Anterior cingulate cortex (tissue), 58 donors: ENCODE results near the gene LRCH4.
A peak's percentile ranks its signal among the peaks of the same experiment; 100 is the strongest.

ENCODE experiments used
- DNase-seq, 58 donors: peaks; one replicate each; lab custom pipeline; 2025; lab: John Stamatoyannopoulos, UW

Gene LRCH4

DNA sequence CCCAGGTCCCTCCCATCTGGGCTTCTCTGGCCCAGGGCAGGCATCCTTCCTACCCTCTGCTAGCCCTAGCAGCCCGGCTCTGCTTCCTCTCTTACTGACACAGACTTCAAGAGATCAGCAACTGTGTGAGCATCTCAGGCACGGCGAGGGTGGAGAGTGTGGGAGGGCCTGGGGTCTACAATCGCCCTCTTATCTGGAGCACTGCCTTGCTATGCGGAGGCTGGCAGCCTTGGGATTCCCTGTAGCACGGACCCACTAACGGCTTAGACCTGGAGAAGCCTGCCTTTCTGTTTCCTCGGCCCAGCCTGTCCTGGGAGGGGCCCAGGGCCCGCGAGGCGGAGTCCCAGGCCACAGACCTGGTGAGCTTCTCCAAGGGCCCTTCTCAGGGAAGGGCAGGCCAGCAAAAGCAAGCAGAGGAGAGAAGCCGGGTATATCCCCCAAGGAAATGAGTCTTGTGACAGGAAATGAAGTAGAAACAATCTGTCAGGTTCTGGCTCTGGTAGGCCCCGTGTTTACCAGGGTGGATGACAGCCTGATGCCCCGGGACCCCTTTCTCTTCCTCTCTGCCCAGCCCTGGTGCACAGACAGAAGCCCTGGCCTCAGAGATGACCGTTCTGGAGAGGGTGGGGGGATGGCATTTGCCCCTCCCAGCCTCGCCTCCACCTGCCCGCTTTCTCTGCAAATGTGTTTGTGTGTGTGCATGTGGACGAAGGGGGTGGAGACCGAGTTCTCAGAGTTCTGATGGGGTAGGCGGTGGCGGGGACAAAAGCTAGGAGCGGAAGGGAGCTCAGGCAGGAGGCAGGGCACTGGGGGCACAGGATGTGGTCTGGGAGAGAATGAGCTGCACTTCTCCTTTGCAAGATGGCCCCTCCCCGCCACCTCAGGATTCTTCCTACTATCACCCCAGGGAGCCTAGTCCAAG, 2.5 kb downstream of the LRCH4 start:
- peak in 20 of 58 donors; percentile 6 to 54 (median 23) for DNase-seq

DNA sequence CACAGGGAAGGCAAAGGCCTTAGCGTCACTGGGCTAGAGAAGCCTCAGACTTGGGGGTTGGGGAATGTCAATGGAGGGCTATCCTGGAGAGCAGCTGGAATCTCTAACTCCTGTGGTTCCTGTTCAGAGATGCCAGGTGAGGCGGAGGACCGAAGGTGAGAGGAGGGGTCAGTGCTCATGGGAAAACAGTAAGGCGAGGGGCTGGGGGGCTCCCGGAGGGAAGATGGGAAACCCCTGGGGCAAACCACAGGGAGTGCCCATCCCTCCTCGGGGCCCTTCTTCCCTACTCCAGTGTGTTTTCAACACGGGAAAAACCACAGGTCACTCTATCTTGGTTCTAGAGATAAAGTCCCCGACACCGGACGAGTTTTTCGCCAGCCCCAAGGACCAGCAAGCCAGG, 3.3 kb downstream of the LRCH4 start:
- DNase-seq, result no peak

DNA sequence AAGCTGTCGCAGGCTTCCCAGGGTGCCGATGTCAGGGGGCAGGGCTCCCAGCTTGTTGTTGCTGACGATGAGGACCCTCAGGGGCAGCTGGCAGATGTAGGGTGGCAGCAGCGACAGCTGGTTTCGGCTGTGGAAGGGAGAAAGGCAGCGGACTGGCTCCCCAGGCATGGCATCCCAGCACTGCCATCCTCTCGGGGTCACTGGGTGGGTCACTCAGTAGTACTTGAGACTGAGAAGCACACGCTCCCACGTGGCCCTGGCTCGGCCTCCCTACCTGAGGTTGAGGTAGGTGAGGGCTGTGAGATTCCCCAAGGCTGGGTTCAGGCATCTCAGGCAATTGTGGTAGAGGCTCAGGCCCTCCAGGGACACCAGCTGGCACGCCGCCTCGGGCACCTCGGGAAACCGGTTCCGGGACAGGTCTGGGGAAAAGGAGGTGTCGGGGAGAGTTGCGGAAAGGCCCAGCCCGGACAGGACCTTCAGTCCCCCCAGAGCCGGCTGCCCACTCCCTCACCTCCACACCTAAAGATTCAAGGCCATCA, 3.8 kb downstream of the LRCH4 start:
- DNase-seq, result no peak

DNA sequence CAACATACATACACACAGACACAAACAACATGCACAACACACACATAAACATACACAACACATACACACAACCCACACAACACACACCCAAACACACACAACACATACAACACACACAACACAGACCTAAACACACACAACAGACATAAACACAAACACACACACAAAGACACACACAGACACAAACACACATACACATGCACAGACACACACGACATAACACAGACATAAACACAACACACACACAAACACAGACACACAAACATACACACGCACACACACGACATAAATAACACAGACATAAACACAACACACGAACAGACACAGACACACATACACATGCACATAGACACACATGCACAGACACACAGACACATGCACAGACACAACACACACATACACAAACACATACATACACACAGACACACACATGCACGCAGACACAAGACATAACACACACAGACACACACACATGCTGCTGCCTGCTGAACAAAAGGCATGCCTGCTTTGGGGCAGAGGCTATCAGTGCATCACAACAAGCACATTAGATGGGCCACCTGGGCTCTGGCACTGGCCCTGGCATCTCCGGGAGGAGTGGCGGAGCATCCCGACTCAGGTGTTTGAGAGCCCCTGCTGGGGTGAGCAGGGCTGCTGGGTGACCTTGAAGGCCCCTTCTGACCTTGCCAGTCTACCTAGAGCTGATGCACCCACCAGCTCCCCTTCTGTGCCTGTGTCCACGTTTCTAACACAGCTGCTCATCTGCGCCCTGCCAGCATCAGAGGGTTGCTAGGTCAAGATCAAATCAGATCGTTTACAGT, 5.3 kb downstream of the LRCH4 start:
- DNase-seq, result no peak

DNA sequence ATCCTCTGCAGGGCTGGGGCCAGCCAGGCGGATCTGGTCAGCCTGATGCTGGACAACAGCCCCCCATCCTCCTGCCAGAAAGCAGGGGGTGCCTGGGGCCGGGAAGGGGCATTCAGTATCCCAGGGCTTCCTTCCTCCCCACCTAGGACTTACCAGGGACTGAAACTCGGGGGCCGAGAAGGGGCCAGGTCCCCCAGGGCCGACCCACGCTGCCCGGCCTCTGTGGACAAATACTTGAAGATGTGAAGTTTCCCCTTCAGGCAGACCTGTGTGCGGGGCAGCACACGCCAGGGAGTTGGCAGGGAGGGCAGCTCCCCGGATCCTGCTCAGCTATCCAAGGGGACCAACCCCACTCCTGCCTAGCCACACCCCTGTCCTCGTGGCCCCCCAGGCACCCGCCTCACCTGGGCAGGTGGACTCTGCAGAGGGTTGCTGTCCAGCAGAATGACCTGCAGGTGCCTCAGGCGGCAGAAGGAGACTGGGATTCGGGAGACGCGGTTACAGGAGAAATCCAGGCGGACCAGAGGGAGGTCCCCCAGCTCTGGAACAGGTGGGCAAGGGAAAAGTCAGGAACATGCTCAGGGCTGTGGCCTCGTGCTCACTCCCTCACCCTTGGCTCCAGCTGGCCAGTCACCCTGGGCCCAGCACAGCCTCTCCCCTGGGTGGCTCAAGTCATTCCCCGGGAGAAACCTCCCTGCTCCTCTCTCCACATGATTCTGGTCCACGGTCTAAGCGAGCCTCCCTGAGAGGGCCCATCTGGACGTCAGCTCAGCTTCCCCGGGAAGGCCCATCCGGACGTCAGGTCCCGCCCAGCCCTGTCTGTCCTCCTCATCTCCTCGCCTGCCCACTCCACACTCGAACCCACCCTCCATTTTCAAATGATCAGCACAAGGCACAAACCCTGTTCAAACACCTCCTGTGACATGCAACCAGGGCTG, 7.4 kb downstream of the LRCH4 start:
- DNase-seq, result no peak

DNA sequence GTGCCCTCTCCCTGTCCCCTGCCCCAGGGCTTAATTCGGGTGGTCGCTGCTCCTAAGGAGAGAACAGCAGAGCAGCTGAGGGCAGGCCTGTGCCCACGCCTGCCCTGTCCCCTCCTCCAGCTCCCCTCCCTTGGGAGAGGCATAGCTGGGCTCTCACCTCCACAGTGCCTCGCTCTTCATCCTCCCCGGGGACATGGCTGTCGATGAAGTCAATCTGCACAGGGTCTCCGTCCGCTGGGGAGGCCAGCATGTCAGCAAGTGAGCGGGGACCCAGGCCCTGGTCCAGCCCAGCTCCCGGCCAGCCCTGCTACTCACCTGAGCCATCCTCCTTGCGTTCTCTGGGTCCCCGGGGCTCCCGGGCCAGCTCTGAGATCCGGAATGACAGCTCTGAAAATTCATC, 8.4 kb downstream of the LRCH4 start:
- no peak for DNase-seq

DNA sequence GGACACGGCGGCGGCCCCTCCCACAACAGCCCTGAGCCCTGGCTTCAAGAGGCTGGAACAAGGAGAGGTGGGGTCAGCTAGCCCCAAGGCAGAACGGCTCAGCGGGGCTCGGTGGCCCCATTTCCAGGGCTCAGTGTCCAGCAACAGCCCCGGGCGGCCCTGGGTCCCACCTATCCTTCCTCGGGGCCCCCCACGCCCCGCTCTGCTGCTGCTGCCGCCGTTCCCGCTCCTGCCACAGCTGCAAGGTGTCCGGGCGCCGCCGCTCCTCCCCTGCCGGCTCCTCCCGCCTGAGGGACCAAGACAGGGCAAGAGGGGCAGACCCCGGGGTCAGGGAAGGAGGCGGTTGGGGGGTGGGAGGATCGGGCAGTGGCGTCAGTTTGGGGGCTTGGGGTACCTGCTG, 8.8 kb downstream of the LRCH4 start:
- no peak for DNase-seq

DNA sequence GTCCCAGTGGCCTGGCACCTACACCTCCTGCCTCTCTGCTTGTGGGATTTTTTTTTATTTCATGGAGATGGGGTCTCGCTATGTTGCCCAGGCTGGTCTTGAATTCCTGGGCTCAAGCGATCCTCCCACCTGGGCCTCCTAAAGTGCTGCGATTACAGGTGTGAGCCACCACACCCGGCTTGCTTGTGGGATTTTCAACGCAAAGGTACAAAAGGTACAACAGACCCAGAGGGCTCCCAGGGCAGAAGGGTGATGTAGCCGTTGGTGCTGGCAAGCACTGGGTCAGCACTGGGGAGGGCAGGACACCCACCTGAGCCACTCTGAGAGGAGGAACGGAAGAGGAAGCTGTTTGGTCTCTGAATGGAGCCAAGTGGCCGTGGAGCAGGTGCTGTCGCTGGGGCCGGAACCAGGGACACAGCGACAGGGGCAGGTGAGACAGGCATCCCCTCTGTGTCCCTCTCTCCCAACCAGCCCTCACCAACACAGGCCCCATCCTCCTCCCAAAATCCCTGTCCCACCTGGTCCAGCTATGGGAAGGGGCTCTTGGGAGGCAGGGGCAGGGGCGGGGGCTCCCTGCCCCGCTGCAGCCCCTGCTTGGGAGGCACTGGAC, 9.4 kb downstream of the LRCH4 start:
- no peak for DNase-seq

DNA sequence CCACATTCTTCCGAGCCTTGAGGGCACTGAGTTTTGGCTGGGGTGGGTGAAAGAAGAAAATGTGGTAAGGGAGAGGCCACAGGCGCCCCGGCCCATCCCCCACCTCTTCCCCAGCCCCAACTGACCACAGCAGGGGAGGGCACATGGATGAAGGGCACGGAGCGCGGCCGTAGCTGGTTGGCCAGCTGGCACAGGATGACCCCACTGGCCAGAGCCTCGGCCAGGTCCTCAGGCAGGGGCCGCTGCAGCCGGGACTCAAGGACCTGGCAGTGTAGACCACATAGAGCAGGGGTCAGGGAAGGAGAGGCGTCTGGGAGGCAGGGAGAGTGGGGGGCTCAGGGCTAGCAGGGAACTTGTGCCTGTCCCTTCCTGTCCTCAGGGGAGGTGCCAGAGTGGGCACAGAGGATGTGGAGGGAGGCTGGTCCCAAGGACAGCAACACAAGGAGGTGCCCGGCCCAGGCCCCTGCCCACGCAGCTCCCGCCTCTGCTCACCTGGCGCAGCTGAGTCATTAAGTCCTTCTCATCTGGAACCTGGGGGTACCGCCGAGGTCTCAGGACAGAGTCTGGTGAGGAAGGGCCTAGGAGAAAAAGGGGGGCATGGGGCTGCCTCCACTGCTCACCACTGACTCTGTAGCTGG, 10.1 kb downstream of the LRCH4 start:
- no peak for DNase-seq

DNA sequence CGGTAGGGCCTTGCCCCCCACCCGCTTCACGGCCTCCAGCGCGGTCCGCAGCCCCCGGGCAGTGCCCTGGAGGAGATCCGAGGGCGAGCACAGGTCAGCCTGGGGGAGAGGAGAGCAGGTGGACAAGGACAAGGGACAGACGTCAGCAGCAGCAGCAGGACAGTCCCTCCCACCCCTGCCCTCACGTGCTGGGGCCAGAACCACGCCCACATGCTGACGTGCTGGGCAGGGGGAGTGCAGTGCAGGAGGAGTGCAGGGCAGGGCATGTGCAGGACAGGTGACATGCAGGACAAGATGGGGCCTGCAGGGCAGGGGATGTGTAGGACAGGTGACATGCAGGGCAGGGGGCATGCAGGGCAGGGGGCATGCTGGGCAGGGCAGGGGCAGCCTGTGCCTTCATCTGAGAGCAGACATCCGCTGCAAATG, 10.7 kb downstream of the LRCH4 start:
- no peak for DNase-seq

DNA sequence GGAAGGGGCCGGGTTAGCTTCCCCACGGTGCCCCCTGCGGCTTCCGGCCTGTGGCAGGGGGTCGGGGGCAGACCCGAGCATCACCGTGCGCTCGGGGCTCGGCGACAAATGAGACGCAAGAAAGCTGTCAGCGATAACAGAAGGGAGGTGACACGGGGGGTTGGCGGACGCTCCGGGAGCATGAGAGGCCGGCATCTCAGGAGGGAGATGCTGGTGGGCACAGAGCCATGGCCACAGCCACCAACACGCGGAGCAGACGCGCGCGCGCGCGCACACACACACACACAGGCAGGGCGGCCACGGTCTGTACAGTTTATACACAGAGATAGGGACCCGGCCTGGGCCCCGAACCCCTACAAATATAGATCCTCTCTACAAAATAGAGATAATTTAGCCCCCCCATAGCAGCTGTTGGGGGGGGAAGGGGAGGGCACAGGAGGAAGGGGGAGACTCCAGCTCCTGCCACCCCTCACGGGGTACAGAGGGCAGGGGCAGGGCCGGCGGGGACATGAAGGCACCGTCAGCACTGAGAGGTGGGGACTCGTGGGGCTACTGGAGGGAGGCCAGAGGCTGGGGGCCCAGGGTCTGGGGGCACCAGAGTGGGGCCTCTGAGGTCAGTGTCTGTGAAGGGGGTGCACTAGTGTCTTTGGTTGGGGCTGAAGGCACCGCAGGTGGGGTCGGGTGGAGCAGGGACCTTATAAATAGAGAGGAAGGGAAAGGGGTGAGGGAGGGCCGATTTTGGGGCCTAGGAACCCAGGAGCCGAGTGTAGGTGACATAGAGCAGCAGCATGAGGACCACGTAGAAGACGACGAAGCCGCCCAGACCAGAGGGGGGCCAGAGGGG, 11.3 kb downstream of the LRCH4 start:
- no peak for DNase-seq

DNA sequence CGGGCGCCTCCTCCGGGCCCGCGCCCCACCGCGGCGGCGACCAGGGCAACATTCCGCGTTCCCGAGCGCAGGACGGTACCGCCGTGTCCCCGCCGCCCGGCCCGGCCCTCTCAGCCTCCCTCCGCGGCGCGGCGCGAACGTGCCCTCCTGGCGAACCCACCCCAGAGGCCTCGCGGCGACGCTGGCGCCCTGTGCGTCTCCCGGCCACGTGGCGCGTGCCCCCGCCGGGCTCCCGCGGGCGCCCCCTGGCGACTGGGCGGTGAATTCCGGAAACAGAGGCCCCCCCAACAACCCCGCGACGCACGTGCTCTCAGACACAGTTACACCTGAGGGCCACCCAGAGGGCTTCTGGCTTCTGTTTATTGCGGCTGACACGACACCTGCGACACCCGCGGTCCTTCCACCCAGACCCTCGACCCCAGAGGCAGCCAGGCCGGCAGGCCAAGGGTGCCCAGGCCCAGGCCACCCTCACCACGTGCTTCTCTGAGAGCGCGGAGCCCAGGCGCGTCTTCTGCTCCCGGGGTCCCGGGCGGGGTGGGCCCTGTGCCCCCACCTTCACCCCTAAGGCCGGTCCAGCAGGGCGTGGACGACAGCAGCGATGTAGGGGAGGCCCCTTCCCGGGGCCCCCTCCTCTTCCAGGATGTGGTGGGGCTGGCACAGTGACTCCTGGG, 12.1 kb downstream of the LRCH4 start, which contains the start of gene SAP25:
Gene SAP25, minus strand, starts transcription at position 210 of the 671 bp plus-strand sequence. Its CDS starts 158 bp downstream, at position 52.
- DNase-seq, result no peak

DNA sequence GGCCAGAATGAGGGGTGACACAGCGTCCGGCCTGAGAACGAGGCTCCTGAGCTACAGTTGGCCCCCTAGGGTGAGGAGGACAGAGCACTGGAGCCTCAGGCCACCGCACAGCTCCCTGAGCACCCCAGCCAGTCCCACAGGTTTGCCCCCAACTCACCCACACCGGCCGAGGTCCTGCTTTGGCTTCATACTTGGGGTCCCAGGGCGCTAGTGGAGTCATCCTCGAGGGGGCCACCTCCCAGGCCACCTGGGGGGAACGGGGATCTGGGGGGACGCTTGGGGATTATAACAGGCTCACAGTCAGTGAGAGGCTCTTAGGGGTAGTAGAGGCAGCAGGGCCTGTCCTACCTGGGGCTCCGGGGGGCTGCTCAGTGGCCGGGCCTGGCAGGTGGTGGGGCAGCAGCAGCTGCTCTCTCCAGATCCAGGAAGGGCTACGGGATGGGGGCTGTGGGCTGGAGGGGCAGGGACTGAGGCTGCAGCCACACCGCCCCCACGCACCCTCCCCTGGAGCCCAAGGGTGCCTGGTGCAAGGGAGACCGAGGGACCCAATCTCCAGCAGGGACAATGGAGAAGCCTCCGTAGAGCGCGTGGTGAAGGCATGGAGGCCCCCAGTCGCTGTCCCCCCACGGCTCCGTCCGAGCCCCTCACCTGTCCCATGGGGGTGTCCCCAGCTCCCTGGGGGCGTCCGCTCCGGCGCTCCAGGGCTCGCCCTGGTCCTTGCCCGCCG, 12.8 kb downstream of the LRCH4 start:
- no peak for DNase-seq

DNA sequence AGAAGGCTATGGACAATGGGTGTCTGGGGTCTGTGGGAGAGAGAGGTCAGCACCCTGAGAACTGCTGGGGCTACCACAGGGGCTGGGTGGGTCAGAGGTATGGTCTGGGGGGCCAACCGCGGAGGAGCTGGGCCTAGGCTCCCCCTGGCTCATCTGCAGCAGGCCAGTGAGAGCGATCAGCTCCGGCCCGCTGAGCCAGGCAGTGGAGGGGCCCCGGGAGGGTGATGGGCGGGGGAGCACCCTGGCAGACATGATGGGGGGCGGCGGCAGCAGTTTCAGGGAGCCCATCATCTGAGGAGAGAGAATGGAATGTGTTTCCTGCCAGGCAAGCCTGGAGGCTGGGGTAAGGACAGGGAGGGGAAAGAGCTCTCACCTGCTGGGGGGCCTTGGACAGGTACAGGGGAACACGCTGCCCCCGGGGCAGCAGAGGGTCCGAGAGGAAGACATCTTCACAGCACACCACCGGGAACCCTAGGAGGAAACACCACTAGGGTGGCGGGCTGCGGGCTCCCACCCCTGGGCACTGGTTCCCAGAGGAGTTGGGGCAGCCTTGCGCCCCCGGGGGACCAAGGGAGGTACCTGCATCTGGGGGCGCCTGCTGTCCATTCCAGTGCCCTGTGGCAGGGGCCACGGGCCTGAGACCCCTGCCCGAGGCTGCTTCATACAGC, 13.5 kb downstream of the LRCH4 start:
- DNase-seq, result no peak

DNA sequence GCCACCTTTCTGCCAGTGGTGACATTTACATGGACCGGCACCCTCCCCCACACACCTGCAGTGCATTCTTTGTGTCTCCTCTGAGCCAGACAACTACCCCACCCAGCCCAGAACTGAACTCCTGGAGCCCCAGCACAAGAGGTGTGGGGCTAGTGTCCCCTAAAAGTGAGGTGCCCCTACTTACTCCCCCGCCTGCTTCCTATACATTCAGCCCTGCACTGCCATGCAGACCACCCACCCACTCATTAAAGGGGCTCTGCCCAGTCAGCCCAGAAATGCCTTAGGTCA, 14.2 kb downstream of the LRCH4 start:
- DNase-seq, result no peak

DNA sequence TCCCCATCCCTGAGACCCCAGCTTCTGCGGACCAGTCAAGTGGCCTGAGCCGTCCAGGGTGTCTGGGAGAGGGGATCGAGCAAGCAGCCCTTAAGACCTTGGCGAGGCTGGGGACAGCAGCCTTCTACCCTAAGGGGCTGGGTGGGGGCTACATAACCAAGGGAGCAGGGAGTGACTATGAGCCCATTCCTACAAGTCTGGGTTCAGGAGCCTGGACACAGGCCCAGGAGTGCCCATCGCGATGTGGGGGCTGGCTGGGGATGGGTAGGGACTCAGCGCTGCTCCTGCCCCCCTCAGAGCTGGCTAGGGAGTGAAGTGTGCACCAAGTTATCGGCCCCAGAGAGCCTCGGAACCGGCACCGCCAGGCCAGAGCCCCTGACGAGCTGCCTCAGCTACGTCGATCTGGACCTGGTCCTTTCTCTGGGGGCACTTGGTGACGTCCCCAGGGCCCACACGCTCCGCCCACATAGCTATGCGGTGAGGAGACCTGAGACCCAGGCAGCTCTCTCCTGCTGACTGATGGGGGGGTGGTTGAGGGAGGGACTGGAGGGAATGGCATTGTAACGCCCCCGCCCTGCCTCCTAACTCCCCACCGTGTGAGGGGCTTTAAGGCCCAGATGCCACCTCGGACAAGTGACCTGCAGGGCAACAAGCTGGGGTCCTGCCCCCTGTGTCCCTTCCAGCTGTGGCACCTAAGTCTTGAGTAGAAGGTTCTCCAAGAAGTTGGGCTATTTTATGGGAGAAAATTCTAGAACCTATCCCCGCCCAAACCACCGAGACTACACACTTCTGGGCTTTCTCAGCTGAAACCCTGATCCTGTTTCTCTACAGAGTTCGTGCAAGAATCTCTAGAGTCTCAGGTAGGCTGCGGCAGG, 14.7 kb downstream of the LRCH4 start:
- no peak for DNase-seq
